Measurements from ENCODE around the gene PRKN. TPM values are rescaled to one million over a fixed set of nuclear protein-coding genes. Genes with fewer than 3 reads are reported as not detected.

Gene PRKN
- total and polyA plus RNA-seq, 9 of the 15 experiments (the other 6 are each of a cell fraction or from before 2014, with no cell fraction given) = 0.03 to 0.96 (median 0.15) TPM; not detected in 2

GRCh38 chr6:162222521-162222920 lies 505.0 kb downstream of the PRKN start:
- Histone ChIP-seq H2AFZ (ENCODE audit: low read depth, low read length) (no peak overlapping the region), H3K27ac (ENCODE audit: extremely low read depth, low read depth, low read length) (no peak overlapping the region), H3K27me3 (ENCODE audit: control insufficient read depth in 2 of 2, insufficient read depth in 2 of 2, low read length in 2 of 2) (no peaks in the 10 kb centered on the region), H3K36me3 (ENCODE audit: control insufficient read depth, insufficient read depth, low read length) (no peaks in the 10 kb centered on the region), H3K79me2 (ENCODE audit: control insufficient read depth, insufficient read depth, low read length) (no peaks in the 10 kb centered on the region), H3K4me2 (ENCODE audit: insufficient read depth, low read length) (no peak overlapping the region), H3K4me1 (replicated peaks in 1 of 2; ENCODE audit: control insufficient read depth in 2 of 2, insufficient read depth in 2 of 2, low read length in 2 of 2) (no peaks in the 10 kb centered on the region), H3K9ac (ENCODE audit: insufficient read depth in 1 of 2, low read depth in 2 of 2, low read length in 2 of 2) (no peak overlapping the region), H3K4me3 (no peak overlapping the region), H3K9me1 (ENCODE audit: control insufficient read depth, insufficient read depth, low read length) (no peaks in the 10 kb centered on the region), H4K20me1 (replicated peaks; ENCODE audit: control insufficient read depth, insufficient read depth, low read length) (no peaks in the 10 kb centered on the region), H3K9me3 (replicated peaks; ENCODE audit: control insufficient read depth, insufficient read depth, low read depth, low read length) (no peaks in the 10 kb centered on the region; the same call in 1 of the 2 replicates)
- intact Hi-C loops (cut with micrococcal nuclease) (no loop called here), in situ Hi-C loops (cut with MboI) (no loop called here)
- TF ChIP-seq ZNF347 (CRISPR knock-in tag; IDR thresholded peaks at IDR 0.05; ENCODE audit: low read depth) = no peak
- TF ChIP-seq, protein P1, sequence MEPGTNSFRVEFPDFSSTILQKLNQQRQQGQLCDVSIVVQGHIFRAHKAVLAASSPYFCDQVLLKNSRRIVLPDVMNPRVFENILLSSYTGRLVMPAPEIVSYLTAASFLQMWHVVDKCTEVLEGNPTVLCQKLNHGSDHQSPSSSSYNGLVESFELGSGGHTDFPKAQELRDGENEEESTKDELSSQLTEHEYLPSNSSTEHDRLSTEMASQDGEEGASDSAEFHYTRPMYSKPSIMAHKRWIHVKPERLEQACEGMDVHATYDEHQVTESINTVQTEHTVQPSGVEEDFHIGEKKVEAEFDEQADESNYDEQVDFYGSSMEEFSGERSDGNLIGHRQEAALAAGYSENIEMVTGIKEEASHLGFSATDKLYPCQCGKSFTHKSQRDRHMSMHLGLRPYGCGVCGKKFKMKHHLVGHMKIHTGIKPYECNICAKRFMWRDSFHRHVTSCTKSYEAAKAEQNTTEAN (CRISPR knock-in tag; IDR thresholded peaks at IDR 0.05) = no peak
- TF ChIP-seq NUFIP1 (IDR thresholded peaks at IDR 0.05; ENCODE audit: partially characterized antibody) = no peak
- TF ChIP-seq ZNF639 (CRISPR knock-in tag; conservative IDR thresholded peaks at IDR 0.05 in 1 of 2, IDR thresholded peaks at IDR 0.05 in 1 of 2) = no peak
- TF ChIP-seq ETS1 (conservative IDR thresholded peaks at IDR 0.05; ENCODE audit: control insufficient read depth, low read depth, low read length) = no peak
- no peak for TF ChIP-seq ZBTB9 (CRISPR knock-in tag; IDR thresholded peaks at IDR 0.05)
- TF ChIP-seq ZNF197 (CRISPR knock-in tag; IDR thresholded peaks at IDR 0.05; ENCODE audit: low read depth) = no peak
- TF ChIP-seq HNRNPL (IDR thresholded peaks at IDR 0.05; ENCODE audit: low read depth, low read length) = no peak
- TF ChIP-seq MED1 (CRISPR knock-in tag; IDR thresholded peaks at IDR 0.05; ENCODE audit: borderline replicate concordance) = no peak
- TF ChIP-seq FOS (IDR thresholded peaks at IDR 0.05; ENCODE audit: extremely low read depth, insufficient read length) = no peak
- no peak for TF ChIP-seq SLC30A9 (CRISPR knock-in tag; IDR thresholded peaks at IDR 0.05)
- TF ChIP-seq RBM14 (IDR thresholded peaks at IDR 0.05; ENCODE audit: borderline replicate concordance, insufficient read depth, low read depth, low read length) = no peak
- DNase-seq (ENCODE audit: extremely low read depth in 1 of 4, low spot score in 3 of 4) (no peak), ATAC-seq (no peak), FAIRE-seq (no peak)
- CTCF ChIA-PET (ENCODE audit: low intra/inter-chr PET ratio) = no interaction called here
- POLR2A ChIA-PET = no interaction called here
- 1% methylated on average over 5 of the region's 5 CpGs for WGBS (ENCODE audit: insufficient coverage, low coverage, missing lambda C conversion rate)
- BruUV-seq (replicated peaks) = no TSS peak
